Astrocyte (in vitro differentiated cells and primary cell): ENCODE measurements around the gene TBC1D22B.

ENCODE experiments used
- CTCF ChIP-seq: IDR thresholded peaks from 2 replicates; pipeline ENCODE4 v1.5.1; 2011; ENCODE audit warnings: low read depth, mild to moderate bottlenecking, inconsistent platforms, low read length, moderate library complexity; ENCODE audit not compliant: insufficient read depth
- EZH2 ChIP-seq: IDR thresholded peaks from 2 replicates; pipeline ENCODE4 v1.6.1; 2012; ENCODE audit warnings: mild to moderate bottlenecking, low read length, inconsistent platforms; ENCODE audit not compliant: insufficient read depth

- no peak for TF ChIP-seq CTCF
- TF ChIP-seq EZH2: no peak
Measured at GRCh38 chr6:37277001-37277409, 19.4 kb downstream of the TBC1D22B start.
